IPS-18a (cell line): ENCODE measurements around the gene UBXN2A.

Experiments
- H3K27ac ChIP-seq: one replicate; pipeline ENCODE4 v1.5.1; 2013; ENCODE audit warnings: low read length
- H3K27me3 ChIP-seq: one replicate; pipeline ENCODE4 v1.6.1; 2013; ENCODE audit warnings: mild to moderate bottlenecking, low read length; ENCODE audit not compliant: control insufficient read depth, insufficient read depth
- H3K36me3 ChIP-seq: one replicate; pipeline ENCODE4 v1.6.1; 2013; ENCODE audit warnings: low read depth, low read length; ENCODE audit not compliant: control insufficient read depth
- H3K4me1 ChIP-seq: one replicate; pipeline ENCODE4 v1.6.1; 2013; ENCODE audit warnings: low read depth, low read length; ENCODE audit not compliant: control insufficient read depth
- H3K4me3 ChIP-seq: one replicate; pipeline ENCODE4 v1.5.1; 2013; ENCODE audit warnings: low read length
- H3K9ac ChIP-seq: one replicate; pipeline ENCODE4 v1.6.1; 2013; ENCODE audit warnings: mild to moderate bottlenecking, low read length, moderate library complexity
- H3K9me3 ChIP-seq: one replicate; pipeline ENCODE4 v1.6.1; 2013; ENCODE audit warnings: low read depth, low read length; ENCODE audit not compliant: control insufficient read depth

UBXN2A gene, protein sequence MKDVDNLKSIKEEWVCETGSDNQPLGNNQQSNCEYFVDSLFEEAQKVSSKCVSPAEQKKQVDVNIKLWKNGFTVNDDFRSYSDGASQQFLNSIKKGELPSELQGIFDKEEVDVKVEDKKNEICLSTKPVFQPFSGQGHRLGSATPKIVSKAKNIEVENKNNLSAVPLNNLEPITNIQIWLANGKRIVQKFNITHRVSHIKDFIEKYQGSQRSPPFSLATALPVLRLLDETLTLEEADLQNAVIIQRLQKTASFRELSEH

DNA sequence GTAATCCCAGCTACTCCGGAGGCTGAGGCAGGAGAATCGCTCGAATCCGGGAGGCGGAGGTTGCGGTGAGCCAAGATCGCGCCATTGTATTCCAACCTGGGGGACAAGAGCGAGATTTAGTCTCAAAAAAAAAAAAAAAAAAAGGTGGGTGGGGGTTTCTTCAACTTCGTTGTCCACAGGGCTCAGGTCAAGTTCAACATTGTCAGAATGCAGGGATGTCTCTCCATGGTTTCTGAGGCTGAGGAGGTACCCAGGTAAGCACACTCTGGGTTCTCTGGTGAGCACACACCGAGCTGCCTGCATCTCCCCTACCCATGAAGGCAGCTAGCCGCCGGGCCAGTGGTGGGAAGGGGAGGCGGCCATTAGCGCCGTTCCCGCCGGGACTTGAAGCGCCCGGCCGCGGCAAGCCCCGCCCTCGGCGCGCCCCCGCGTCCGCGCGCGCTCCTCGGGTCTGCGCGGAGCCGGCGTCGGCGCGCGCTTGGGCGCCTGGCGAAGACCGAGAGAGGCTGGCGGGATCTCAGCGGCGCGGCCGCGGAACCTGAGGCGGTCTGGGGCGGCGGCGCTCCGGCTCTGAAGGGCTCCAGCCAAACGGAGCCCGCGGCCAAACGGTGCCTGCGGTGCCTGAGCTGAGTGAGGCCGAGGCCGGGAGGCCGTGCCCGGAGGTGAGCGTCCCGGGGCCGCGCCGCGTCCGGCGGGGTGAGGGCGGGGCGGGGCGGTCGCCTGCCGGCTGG lies at the start of gene UBXN2A:
UBXN2A (plus strand) TSS at position 477 of the 731 bp plus-strand sequence. CDS start 17,852 bp downstream, outside the sequence.
- peak within 1 kb of the TSS; percentile 80 for H3K4me3 ChIP-seq
- H3K36me3 ChIP-seq = no peaks in the 10 kb centered on the region
- H3K27me3 ChIP-seq = no peaks in the 10 kb centered on the region
- H3K27ac ChIP-seq = no peak within 1 kb of the TSS
- H3K9ac ChIP-seq = peak within 1 kb of the TSS; percentile 73
- no peaks in the 10 kb centered on the region for H3K9me3 ChIP-seq
- peaks cover 6% of the 10 kb centered on the region for H3K4me1 ChIP-seq

DNA sequence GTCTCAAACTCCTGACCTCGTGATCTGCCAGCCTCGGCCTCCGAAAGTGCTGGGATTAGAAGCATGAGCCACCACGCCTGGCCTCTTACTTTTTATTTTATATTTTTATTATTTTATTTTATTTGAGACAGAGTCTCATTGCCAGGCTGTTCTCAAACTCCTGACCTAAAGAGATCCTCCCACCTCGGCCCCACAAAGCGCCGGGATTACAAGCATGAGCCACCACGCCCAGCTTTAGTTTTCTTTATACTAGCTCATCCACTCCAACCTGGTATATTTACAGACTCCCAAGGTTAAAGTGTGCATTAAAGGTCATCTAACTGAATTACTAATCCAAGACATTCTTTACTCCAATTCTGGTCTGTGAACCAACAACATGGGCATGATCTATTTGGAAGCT lies 40.1 kb upstream of the UBXN2A start:
- Histone ChIP-seq H3K9me3 (no peaks in the 10 kb centered on the region), H3K9ac (no peak overlapping the region), H3K4me1 (no peaks in the 10 kb centered on the region), H3K4me3 (no peak overlapping the region), H3K27ac (no peak overlapping the region), H3K27me3 (no peaks in the 10 kb centered on the region), H3K36me3 (no peaks in the 10 kb centered on the region)

DNA sequence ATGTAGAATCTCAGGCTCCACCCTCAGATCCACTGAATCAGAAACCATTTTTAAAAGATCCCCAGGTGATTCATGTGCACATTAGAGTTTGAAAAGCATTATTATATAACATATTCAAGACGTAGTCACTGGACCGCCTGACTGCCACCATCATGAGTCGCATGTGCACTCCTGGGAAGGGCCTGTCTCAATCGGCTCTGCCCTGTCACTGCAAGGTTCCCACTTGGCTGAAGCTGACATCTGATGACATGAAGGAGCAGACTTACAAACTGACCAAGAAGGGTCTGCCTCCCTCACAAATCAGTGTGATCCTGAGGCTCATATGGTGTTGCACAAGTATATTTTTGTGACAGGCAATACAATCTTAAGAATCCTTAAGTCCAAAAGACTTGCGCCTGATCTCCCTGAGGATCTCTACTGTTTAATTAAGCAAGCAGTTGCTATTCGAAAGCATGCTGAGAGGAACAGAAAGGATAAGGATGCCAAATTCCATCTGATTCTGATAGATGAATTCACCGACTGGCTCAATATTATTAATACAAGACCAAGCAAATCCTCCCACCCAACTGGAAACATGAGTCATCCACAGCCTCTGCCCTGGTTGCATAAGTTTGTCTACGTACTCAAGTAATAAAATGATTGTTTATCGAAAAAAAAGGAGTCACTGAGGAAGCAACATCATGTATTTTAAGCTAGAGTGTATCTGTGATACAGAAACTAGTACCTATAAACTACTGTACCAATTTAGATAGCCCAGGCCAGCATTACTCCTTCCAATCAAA lies 39.5 kb upstream of the UBXN2A start:
- Histone ChIP-seq H3K27ac (no peak overlapping the region), H3K4me3 (no peak overlapping the region), H3K4me1 (no peaks in the 10 kb centered on the region), H3K27me3 (no peaks in the 10 kb centered on the region), H3K36me3 (no peaks in the 10 kb centered on the region), H3K9me3 (no peaks in the 10 kb centered on the region), H3K9ac (no peak overlapping the region)

DNA sequence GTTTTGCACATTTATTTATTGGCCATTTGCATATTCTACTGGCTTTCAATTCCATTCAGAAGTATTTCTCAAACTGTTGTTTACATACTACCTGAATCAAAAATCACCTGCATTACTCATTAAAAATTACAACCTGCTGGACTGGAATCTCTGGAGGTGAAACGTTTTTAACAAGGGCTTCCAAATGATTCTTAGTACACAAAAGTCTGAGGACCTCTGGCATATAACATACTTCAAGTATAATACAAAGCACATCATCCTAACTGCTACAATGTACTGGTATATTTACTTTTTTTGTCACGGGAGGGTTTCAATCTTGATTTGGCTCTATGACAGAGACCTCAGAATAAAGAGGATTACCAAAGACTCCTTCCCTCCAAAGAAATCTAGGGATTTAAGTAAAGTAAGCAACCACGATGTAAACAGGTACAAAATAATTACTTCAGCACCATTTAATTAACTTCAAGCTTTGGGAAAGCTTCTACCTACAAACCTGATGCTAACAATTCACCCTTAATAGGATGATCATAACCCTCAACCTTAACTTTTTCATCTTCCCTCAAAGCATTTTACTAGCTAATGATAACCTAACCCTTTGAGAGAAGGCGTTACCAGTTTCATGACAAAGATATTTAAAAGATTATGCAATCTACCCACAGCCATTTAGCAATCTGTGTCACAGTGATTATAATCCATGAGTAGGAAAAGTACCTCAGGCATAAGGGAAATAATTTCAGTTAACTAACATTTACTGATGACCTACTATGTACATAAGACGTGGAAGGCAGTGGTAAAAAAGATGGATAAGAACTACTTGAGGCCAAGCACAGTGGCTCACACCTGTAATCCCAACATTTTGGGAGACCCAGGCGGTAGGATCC lies 38.1 kb upstream of the UBXN2A start:
- no peak overlapping the region for H3K9ac ChIP-seq
- H3K4me1 ChIP-seq = no peaks in the 10 kb centered on the region
- no peaks in the 10 kb centered on the region for H3K36me3 ChIP-seq
- no peak overlapping the region for H3K27ac ChIP-seq
- H3K9me3 ChIP-seq = no peaks in the 10 kb centered on the region
- H3K4me3 ChIP-seq = no peak overlapping the region
- H3K27me3 ChIP-seq = no peaks in the 10 kb centered on the region

DNA sequence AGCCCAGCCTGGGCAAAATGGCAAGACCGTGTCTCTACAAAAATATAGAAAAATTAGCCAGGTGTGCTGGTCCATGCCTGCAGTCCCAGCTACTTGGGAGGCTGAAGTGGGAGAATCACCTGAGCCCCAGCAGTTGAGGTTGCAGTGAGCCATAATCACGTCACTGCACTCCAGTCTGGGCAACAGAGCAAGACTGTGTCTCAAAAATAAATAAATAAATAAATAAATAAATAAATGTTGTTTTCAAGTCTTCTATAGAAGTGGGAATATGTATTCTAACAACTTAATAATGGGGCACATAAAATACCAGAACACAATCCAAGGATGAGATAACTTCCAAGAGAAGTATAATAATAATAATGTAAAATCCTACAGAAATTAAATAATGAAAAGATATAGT lies 37.2 kb upstream of the UBXN2A start:
- no peak overlapping the region for H3K4me3 ChIP-seq
- no peak overlapping the region for H3K27ac ChIP-seq
- H3K4me1 ChIP-seq = no peaks in the 10 kb centered on the region
- H3K36me3 ChIP-seq = no peaks in the 10 kb centered on the region
- H3K9me3 ChIP-seq = no peaks in the 10 kb centered on the region
- H3K9ac ChIP-seq = no peak overlapping the region
- no peaks in the 10 kb centered on the region for H3K27me3 ChIP-seq

DNA sequence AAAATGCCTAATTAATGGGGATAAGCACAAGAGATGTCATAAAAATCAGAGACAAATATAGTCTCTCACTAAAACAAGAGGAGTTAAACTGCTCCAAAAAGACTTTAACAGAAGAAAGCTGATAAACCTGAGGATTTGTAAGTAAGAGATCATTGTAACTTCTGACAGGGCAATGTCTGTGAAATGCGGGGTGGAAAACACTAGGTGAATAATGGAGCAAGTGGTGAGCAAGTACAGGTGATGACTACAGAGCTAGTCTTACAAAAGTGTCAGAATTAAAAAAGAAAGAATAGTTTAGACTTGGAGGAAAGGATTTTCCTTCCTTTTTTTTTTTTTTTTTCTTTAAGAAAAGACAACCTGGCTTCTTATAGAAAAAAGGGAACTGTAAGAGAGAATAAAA lies 36.0 kb upstream of the UBXN2A start:
- no peaks in the 10 kb centered on the region for H3K9me3 ChIP-seq
- H3K36me3 ChIP-seq = no peaks in the 10 kb centered on the region
- H3K4me3 ChIP-seq = no peak overlapping the region
- H3K9ac ChIP-seq = no peak overlapping the region
- H3K27me3 ChIP-seq = no peaks in the 10 kb centered on the region
- no peak overlapping the region for H3K27ac ChIP-seq
- no peaks in the 10 kb centered on the region for H3K4me1 ChIP-seq

DNA sequence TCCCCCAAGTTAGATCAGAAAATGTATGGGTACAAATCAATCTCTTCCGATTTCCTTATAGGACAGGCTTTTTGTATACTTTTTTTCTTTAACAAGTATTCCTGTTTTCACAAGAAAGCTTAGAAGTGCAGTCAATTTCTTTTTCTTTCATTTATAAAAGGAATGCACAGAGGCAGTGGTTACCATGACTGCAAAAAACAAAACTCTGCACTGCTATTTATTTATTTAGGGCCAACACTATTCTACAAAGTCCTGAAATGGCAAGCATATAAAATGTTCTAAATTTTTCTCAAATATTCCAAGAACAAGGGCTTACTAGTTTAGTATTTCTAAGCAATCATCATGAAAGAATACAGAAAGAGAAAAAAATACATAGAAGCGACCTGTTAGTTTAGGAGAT lies 35.6 kb upstream of the UBXN2A start:
- Histone ChIP-seq H3K4me1 (no peaks in the 10 kb centered on the region), H3K4me3 (no peak overlapping the region), H3K9ac (no peak overlapping the region), H3K27me3 (no peaks in the 10 kb centered on the region), H3K27ac (no peak overlapping the region), H3K9me3 (no peaks in the 10 kb centered on the region), H3K36me3 (no peaks in the 10 kb centered on the region)

DNA sequence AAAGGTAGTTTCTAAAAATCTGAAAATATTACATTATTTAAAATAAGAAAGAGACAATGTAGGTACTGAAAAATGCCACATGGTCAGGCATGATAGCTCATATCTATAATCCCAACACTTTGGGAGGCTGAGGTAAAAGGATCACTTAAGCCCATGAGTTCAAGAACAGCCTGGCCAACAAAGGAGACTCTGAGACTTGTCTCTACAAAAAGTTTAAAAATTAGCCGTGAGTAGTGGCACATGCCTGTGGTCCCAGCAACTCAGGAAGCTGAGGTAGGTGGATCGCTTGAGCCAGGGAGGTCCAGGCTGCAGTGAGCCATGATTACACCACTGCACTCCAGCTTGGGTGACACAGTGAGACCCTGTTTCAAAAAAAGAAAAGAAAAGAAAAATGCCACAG lies 35.1 kb upstream of the UBXN2A start:
- no peak overlapping the region for H3K4me3 ChIP-seq
- H3K9ac ChIP-seq = no peak overlapping the region
- no peaks in the 10 kb centered on the region for H3K27me3 ChIP-seq
- no peaks in the 10 kb centered on the region for H3K9me3 ChIP-seq
- no peak overlapping the region for H3K27ac ChIP-seq
- H3K4me1 ChIP-seq = no peaks in the 10 kb centered on the region
- H3K36me3 ChIP-seq = no peaks in the 10 kb centered on the region

DNA sequence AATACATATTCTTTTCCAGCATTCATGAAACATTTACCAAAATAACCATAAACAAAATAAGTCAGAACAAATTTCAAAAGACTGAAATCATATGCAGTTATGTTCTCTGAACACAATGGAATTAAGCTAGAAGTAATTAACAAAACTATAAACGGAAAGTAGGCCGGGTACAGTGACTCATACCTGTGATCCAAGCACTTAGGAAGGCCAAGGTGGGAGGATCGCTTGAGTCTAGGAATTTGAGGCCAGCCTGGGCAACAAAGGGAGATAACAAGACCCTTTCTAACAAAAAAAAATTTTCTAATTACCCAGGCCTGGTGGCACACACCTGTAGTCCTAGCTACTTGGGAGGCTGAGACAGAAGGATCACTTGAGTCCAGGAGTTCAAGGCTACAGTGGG lies 28.2 kb upstream of the UBXN2A start:
- Histone ChIP-seq H3K36me3 (no peaks in the 10 kb centered on the region), H3K27ac (no peak overlapping the region), H3K27me3 (no peaks in the 10 kb centered on the region), H3K4me1 (peaks cover 9% of the 10 kb centered on the region), H3K9ac (no peak overlapping the region), H3K4me3 (no peak overlapping the region), H3K9me3 (no peaks in the 10 kb centered on the region)

DNA sequence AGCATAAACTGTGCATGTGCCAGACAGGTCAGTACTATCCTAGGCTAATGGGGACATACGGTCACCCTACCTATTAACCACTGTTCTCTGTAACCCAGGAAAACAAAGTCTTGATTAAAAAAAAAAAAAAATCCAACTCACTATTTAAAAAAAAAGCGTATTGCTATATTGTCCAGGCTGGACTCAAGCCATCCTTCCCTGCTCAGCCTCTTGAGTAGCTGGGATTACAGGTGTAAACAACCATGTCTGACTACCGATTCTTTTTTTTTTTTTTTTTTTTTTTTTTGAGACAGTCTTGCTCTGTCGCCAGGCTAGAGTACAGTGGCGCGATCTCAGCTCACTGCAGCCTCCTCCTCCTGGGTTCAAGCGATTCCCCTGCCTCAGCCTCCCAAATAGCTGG lies 24.9 kb upstream of the UBXN2A start:
- H3K27me3 ChIP-seq = no peaks in the 10 kb centered on the region
- H3K4me1 ChIP-seq = peaks cover 10% of the 10 kb centered on the region
- H3K9ac ChIP-seq = no peak overlapping the region
- no peaks in the 10 kb centered on the region for H3K9me3 ChIP-seq
- H3K4me3 ChIP-seq = no peak overlapping the region
- H3K27ac ChIP-seq = no peak overlapping the region
- no peaks in the 10 kb centered on the region for H3K36me3 ChIP-seq
